HFFc6 (cell line): ENCODE results near the gene NFAT5. TPM values are rescaled to one million over a fixed set of nuclear protein-coding genes. Genes with fewer than 3 reads are reported as not detected.

Experiments used
- DNase-seq: peaks from one replicate; pipeline ENCODE4 v3.0.0-alpha.2; 2018
- H3K27ac Mint-ChIP-seq: 2 replicates; pipeline ENCODE4 v1.8.0; 2020; ENCODE audit warnings: mild to moderate bottlenecking, mixed read lengths
- H3K27me3 Mint-ChIP-seq: 2 replicates; pipeline ENCODE4 v1.8.0; 2021; ENCODE audit warnings: mild to moderate bottlenecking, moderate library complexity, mixed read lengths; ENCODE audit not compliant: insufficient read depth
- H3K36me3 Mint-ChIP-seq: 2 replicates; pipeline ENCODE4 v1.8.0; 2021; ENCODE audit warnings: low read depth, mixed read lengths
- H3K4me1 Mint-ChIP-seq: 2 replicates; pipeline ENCODE4 v1.8.0; 2020; ENCODE audit warnings: low read depth, mixed read lengths
- H3K4me3 Mint-ChIP-seq: 2 replicates; pipeline ENCODE4 v1.8.0; 2020; ENCODE audit warnings: mild to moderate bottlenecking, moderate library complexity, mixed read lengths
- H3K9me3 Mint-ChIP-seq: 2 replicates; pipeline ENCODE4 v1.8.0; 2020; ENCODE audit warnings: mild to moderate bottlenecking, mixed read lengths
- CTCF ChIP-seq: fragments of 200-600 bp; sonication (generic); IDR thresholded peaks from 2 replicates; pipeline ENCODE4 v1.5.0; 2021; ENCODE audit warnings: antibody characterized with exemption, mild to moderate bottlenecking
- microRNA-seq: library from miRNA; unstranded; fragments of <30 nt; microRNA quantifications from one replicate; pipeline ENCODE4, GENCODE V29; 2019
- total RNA-seq, 6 experiments: library from RNA; stranded (reverse); fragmentation: NEBNext Ultra II Directional; extraction: Animal tissue kit (Norgen Biotek cat#: 25700); gene quantifications; 2 replicates in 1 of 6; 3 replicates in 5 of 6; pipeline ENCODE4 v1.2.3, GENCODE V29; 2021

Gene NFAT5
- total RNA-seq, 6 experiments from 2014 or later = 52.0 to 114 (median 63.7) TPM

DNA sequence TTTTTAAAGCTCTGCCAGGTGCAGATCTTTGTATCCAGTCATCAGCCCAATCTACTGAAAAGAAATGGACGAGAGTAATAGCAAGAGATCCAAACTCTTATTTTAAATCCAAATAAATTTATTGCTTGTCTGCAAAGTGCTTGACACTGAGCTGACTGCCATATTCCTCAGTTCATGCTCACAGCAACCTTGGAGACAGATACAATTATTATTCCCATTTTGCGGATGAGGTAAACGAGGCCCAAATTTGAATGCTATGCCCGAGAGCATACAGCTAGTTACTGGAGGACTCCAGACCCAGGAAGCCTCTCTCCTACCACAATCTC, 188.3 kb downstream of the NFAT5 start:
- Mint-ChIP-seq H3K27ac (peak overlapping the region; percentile 94), H3K36me3 (peaks cover 18% of the 10 kb centered on the region), H3K9me3 (no peaks in the 10 kb centered on the region), H3K4me3 (peak overlapping the region; percentile 99), H3K27me3 (peaks cover 13% of the 10 kb centered on the region), H3K4me1 (peaks cover 25% of the 10 kb centered on the region)
- no peak for DNase-seq
- no peak for TF ChIP-seq CTCF

Small RNA genes lying within 50 kb of the gene (microRNA-seq; reads per million reads assigned to microRNA genes)
- 12.4 reads per million, percentile 13 among the genes with 10 or more reads in this experiment for gene MIR1538

Other genes starting within 250 kb of the NFAT5 start
- gene PDF, start 235.4 kb upstream of the NFAT5 start, total RNA-seq = 10 to 100 TPM; 14.5 to 21.1 (median 16.5) TPM
- gene COG8, start 226.4 kb upstream of the NFAT5 start, total RNA-seq = 10 to 100 TPM; 29.4 to 36.8 (median 35.2) TPM
- 10 to 100 TPM; 34.7 to 43.5 (median 37.1) TPM for gene NIP7, start 226.2 kb upstream of the NFAT5 start, total RNA-seq
- gene TMED6, start 214.2 kb upstream of the NFAT5 start, total RNA-seq = under 1 TPM in 4 of 6 experiments, not detected in 2; 0.21 to 0.40 (median 0.26) TPM
- 10 to 100 TPM; 28.3 to 38.0 (median 30.1) TPM for gene TERF2, start 180.0 kb upstream of the NFAT5 start, total RNA-seq
- 100 to 1,000 TPM; 135 to 151 (median 140) TPM for gene CYB5B, start 141.3 kb upstream of the NFAT5 start, total RNA-seq
- 100 to 1,000 TPM; 248 to 801 (median 737) TPM for gene NQO1, start 160.6 kb downstream of the NFAT5 start, total RNA-seq
- gene NOB1, start 189.0 kb downstream of the NFAT5 start, total RNA-seq = 10 to 100 TPM; 52.3 to 59.3 (median 55.2) TPM
- 10 to 100 TPM; 24.6 to 33.9 (median 30.5) TPM for gene WWP2, start 196.4 kb downstream of the NFAT5 start, total RNA-seq